Measurements from ENCODE around the gene HIRA. TPM values are rescaled to one million over a fixed set of nuclear protein-coding genes. Genes with fewer than 3 reads are reported as not detected.
A peak's percentile ranks its signal among the peaks of the same experiment; 100 is the strongest.

The HIRA gene
- total and polyA plus RNA-seq, 9 of the 15 experiments (the other 6 are each of a cell fraction or from before 2014, with no cell fraction given), result 0.96 to 132 (median 58.4) TPM

DNA sequence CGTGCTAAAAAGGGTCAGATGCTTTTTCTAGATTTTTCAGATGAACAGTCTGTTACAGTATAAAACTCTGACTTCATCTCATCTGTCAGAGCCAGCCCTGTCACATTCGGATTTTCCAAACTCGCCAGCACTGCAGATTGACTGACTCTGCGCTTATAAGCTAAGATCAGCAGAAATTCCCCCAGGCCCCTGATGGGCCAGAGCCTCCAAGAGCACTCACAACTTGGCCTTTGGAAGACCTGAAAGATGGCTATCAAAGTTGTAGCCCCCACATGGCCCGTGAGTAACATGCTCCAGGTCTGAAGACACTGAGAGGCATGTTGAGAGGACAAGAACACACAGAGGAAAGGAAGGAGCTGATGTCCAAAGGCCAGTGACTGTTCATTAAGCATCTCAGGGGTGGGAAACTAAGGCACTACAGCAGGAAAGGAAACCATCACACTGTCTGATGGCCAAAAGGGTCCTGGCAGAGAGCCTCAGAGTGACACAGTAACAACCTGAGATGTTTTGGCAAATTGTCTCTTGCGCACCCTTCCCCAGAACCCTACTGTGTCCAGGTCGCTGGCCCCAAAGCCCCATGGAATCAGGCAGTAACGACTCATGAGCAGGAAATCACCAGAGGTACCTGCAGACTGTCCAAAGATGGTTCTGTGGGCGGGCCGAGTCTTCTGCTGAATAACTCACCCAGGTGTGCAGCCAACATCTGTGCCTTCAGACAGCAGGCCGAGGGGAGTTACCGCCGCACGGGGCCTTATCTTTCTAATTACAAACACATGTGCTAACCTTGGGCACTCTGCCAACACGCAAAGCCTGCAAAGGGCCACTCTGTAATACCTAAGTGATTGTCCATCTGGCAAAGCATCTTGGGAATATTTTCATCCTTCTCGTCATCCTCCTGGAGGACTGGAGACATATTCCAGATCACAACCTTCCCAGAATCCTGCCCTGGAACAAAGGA, 23.6 kb downstream of the HIRA start (continued):
- no peak for TF ChIP-seq ZC3H4 (CRISPR knock-in tag; IDR thresholded peaks at IDR 0.05; ENCODE audit: borderline replicate concordance)
- TF ChIP-seq SRSF7 (optimal IDR thresholded peaks at IDR 0.05; ENCODE audit: low read depth, low read length), result no peak
- TF ChIP-seq DDX20 (tag; IDR thresholded peaks at IDR 0.05; ENCODE audit: low read depth), result no peak
- no peak for TF ChIP-seq CAMTA2 (CRISPR knock-in tag; conservative IDR thresholded peaks at IDR 0.05)
- TF ChIP-seq ZNF311 (CRISPR knock-in tag; IDR thresholded peaks at IDR 0.05), result no peak
- TF ChIP-seq, protein P1, sequence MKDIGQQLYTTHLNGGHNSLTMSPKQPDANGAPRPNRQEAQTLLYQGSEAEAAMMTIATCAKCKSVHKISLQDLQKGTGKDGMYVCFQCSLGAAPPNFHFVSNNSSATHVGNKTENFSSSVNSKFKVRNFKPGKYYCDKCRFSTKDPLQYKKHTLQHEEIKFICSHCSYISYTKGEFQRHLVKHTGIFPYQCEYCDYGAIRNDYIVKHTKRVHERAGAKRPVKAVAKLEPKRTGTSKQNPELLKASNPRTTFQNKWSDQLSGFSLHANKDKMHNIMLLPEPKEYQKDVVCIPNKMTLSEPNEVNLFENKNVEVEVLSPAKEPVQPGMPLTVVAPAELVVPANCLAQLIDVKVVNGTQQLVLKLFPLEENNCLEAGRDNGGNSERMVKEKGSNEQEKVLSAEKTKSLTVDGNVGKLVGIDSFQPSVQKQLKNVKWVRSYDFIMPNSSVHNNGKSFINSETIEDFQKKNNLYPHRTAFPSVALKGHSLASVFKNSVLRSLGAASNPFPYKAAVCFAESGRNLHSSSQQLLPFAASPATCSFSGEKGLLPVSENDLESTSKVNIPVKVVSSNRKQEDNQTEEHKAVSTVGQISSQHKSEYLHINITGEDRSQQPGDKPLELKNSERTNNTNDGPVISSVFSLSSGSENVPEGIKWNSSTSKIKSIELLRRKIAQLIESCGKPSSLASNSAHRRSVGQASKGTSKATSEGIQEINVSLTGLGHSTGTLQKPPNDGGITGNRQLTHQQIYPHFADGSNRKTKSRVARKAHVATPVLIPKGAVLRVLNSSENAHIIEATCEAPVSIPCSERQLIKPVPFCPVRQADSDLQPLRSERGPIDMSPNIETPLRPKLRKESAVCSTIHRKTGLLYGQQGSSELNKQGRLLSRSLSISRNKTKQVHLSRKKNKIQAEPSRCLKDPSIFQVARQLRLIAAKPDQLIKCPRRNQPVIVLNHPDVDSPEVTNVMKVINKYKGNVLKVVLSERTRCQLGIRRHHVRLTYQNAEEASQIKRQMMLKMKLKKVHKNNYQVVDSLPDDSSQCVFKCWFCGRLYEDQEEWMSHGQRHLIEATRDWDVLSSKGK (CRISPR knock-in tag; IDR thresholded peaks at IDR 0.05), result no peak
- no peak for TF ChIP-seq PRPF4 (IDR thresholded peaks at IDR 0.05; ENCODE audit: insufficient read depth, low read depth, low read length, poor library complexity, severe bottlenecking)
- TF ChIP-seq ASH1L (IDR thresholded peaks at IDR 0.05; ENCODE audit: borderline replicate concordance, low read depth, partially characterized antibody), result no peak
- peak; percentile 72 for TF ChIP-seq NFIX (CRISPR knock-in tag; IDR thresholded peaks at IDR 0.05; ENCODE audit: low read depth)
- no peak for TF ChIP-seq FOXA3 (CRISPR knock-in tag; conservative IDR thresholded peaks at IDR 0.05 in 1 of 2, IDR thresholded peaks at IDR 0.05 in 1 of 2)
- peak; percentile 66; the same call in 1 of the 2 replicates for TF ChIP-seq MXI1 (IDR thresholded peaks at IDR 0.05; ENCODE audit: low read depth, low read length)
- peak; percentile 98 for TF ChIP-seq BHLHE40 (IDR thresholded peaks at IDR 0.05; ENCODE audit: low read length)
- TF ChIP-seq JUND (IDR thresholded peaks at IDR 0.05; ENCODE audit: borderline replicate concordance, low read depth, low read length), result peak; percentile 69; the same call in 1 of the 2 replicates
- peak; percentile 37; the same call in 1 of the 3 replicates for TF ChIP-seq JUND (tag; IDR thresholded peaks at IDR 0.05; ENCODE audit: borderline replicate concordance, low read depth, low read length)
- no peak for TF ChIP-seq POLR3A (IDR thresholded peaks at IDR 0.05; ENCODE audit: borderline replicate concordance, extremely low read depth, insufficient read depth, insufficient read length)
- TF ChIP-seq, protein P2, sequence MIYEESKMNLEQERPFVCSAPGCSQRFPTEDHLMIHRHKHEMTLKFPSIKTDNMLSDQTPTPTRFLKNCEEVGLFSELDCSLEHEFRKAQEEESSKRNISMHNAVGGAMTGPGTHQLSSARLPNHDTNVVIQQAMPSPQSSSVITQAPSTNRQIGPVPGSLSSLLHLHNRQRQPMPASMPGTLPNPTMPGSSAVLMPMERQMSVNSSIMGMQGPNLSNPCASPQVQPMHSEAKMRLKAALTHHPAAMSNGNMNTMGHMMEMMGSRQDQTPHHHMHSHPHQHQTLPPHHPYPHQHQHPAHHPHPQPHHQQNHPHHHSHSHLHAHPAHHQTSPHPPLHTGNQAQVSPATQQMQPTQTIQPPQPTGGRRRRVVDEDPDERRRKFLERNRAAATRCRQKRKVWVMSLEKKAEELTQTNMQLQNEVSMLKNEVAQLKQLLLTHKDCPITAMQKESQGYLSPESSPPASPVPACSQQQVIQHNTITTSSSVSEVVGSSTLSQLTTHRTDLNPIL (CRISPR knock-in tag; IDR thresholded peaks at IDR 0.05), result no peak
- no peak for TF ChIP-seq CBX5 (IDR thresholded peaks at IDR 0.05; ENCODE audit: borderline replicate concordance, low read depth)
- TF ChIP-seq KLF16 (IDR thresholded peaks at IDR 0.05), result peak; percentile 97
- peak; percentile 95 for TF ChIP-seq DMBX1 (CRISPR knock-in tag; IDR thresholded peaks at IDR 0.05; ENCODE audit: borderline replicate concordance)
- TF ChIP-seq CC2D1A (IDR thresholded peaks at IDR 0.05), result peak; percentile 64; the same call in 1 of the 2 replicates
- 0 out of 2 replicates have a peak, but pooled peaks have one; percentile 8 for TF ChIP-seq ZNF76 (CRISPR knock-in tag; IDR thresholded peaks at IDR 0.05; ENCODE audit: borderline replicate concordance)
- no peak for TF ChIP-seq CBX1 (IDR thresholded peaks at IDR 0.05; ENCODE audit: low read depth)
- TF ChIP-seq KLF10 (CRISPR knock-in tag; IDR thresholded peaks at IDR 0.05), result 0 out of 2 replicates have a peak, but pooled peaks have one; percentile 11
- no peak for TF ChIP-seq STAT5B (CRISPR knock-in tag; IDR thresholded peaks at IDR 0.05)
